ENCODE data around the gene CUL4A.

GRCh38 chr13:113182046-113182445, 27.4 kb upstream of the CUL4A start:
- no peak for TF ChIP-seq CTCF (IDR thresholded peaks at IDR 0.05)
- no peak for TF ChIP-seq POLR2A (IDR thresholded peaks at IDR 0.05)
